GM10847 (cell line): Measurements from ENCODE around the gene SPRED2.

Experiments
- POLR2A ChIP-seq: IDR thresholded peaks from 2 replicates; pipeline ENCODE4 v1.6.1; 2011; ENCODE audit not compliant: insufficient read length; ENCODE audit errors: extremely low read depth

SPRED2 gene

GRCh38 chr2:65311049-65311448 is 121.3 kb downstream of the SPRED2 start:
- no peak for TF ChIP-seq POLR2A

GRCh38 chr2:65309699-65310098 is 122.7 kb downstream of the SPRED2 start:
- TF ChIP-seq POLR2A: no peak

GRCh38 chr2:65305934-65306333 is 126.5 kb downstream of the SPRED2 start:
- no peak for TF ChIP-seq POLR2A

- TF ChIP-seq POLR2A: no peak
These were observed 131.4 kb downstream of the SPRED2 start for GRCh38 chr2:65300761-65301711.

GRCh38 chr2:65300134-65300760 is 132.2 kb downstream of the SPRED2 start:
- no peak for TF ChIP-seq POLR2A

- TF ChIP-seq POLR2A: no peak
These were observed 133.2 kb downstream of the SPRED2 start for GRCh38 chr2:65299246-65299645.

GRCh38 chr2:65298089-65298488 is 134.3 kb downstream of the SPRED2 start:
- no peak for TF ChIP-seq POLR2A

GRCh38 chr2:65297544-65297943 is 134.9 kb downstream of the SPRED2 start:
- no peak for TF ChIP-seq POLR2A

DNA sequence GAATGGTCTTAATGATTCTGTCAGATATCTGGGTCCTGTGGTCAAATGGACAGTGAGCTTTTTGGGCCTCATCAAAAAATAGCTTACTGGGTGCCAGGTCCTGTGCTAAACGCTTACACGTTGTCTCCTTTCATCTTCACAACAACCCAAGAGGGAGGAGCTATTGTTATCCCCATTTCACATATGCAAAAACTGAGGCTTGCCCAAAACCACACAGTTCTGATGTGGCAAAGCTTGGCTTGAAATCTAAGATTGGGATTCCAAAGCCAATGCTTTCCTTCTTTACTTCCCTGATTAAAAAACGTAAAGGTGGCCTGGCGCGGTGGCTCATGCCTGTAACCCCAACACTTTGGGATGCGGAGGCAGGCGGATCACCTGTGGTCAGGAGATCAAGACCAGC is 135.4 kb downstream of the SPRED2 start:
- TF ChIP-seq POLR2A: no peak

DNA sequence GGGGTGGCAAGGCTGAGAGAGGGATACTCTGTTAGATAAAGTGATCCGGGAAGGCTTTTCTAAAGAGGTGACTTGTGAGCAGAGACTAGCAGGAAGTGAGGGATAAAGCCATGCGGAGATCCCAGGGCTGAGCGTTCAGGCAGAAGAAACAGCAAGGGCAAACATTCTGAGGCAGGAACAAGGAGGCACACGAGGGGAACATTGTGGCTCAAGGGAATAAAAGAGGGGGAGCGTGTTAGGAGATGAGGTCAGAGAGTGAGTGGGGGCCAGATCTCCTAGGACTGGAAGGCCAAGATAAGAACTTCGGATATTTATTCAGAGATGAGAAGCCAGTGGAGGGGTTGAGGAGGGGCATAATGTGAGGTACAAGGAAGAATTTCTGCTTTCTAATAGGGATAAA is 137.7 kb downstream of the SPRED2 start:
- TF ChIP-seq POLR2A: no peak

DNA sequence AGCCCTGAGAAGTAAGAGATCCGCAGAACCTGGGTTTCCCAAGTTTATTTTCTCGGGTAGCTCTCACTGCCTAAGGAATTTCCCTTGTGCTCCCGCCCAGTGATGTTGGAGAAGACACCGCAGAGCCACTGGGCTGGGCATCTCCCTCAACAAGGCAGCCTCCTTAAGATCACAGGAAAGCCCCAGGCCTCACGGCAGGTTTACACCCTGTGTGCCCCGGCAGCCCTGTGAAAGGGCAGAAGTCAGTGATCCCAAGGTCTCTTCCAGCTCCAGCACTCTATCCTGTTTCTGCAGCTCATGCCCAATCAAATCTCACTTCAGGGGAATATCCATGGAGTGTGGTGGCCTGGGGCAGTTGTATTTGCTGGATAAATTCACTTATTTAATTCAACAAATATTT is 138.3 kb downstream of the SPRED2 start:
- TF ChIP-seq POLR2A: no peak

GRCh38 chr2:65293376-65293775 is 139.0 kb downstream of the SPRED2 start:
- TF ChIP-seq POLR2A: no peak

- no peak for TF ChIP-seq POLR2A
These were observed 139.9 kb downstream of the SPRED2 start for GRCh38 chr2:65292461-65293011.

GRCh38 chr2:65292106-65292400 is 140.3 kb downstream of the SPRED2 start:
- TF ChIP-seq POLR2A: no peak

DNA sequence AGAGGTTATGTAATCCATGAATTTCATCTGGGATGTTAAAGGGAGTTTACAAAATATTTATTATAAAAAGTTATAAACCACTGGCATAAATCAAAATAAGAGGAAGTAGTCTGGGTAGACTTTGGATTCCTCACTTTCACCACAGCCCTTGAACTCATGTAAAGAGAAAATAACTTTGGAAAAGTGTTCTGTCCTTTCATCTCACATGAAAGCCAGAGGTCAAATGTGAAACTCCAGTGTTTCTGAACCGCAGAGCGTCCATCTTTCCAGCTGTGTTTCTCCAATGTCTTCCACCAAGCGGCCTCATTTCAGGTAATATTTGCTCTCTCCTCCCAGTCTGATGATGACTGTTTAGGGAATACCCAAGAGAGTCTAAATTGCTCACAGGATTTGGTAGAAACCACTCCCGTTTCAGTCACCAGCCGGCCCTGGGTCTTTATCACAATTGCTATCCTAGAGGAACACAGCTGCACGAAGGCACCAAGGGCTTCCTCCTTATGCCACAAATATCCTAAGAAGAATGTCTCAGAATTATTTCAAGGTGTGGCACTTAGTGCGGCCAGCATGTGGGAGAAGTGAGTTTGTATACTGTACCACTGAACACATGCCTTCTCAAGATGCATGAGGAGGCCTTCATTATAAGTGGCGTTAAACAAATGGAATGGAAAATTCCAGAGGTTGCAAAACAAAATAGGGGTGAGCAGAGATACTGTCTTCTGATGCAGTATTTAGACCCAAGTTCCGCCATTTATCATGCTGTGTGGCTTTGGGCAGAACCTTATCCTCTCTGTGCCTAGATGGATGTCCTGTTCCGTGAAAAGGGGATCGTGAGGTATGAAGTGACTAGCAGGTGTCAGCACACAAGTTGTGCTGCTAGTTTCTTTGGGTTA is 140.9 kb downstream of the SPRED2 start:
- no peak for TF ChIP-seq POLR2A
